Mucosa of stomach (tissue), 1 donor: ENCODE measurements around the gene PCOLCE2.

Experiments
- H3K27me3 ChIP-seq: one replicate; pipeline ENCODE4 v1.7.0; 2013; ENCODE audit warnings: mild to moderate bottlenecking, low read length; ENCODE audit not compliant: control insufficient read depth, insufficient read depth
- H3K36me3 ChIP-seq: one replicate; pipeline ENCODE4 v1.7.0; 2013; ENCODE audit warnings: low read length; ENCODE audit not compliant: control insufficient read depth, insufficient read depth
- H3K4me1 ChIP-seq: one replicate; pipeline ENCODE4 v1.7.0; 2013; ENCODE audit warnings: mild to moderate bottlenecking, low read length; ENCODE audit not compliant: control insufficient read depth, insufficient read depth
- H3K4me3 ChIP-seq: one replicate; pipeline ENCODE4 v1.7.0; 2013; ENCODE audit warnings: low read length
- H3K9ac ChIP-seq: one replicate; pipeline ENCODE4 v1.7.0; 2013; ENCODE audit warnings: mild to moderate bottlenecking, low read length, moderate library complexity
- H3K9me3 ChIP-seq: one replicate; pipeline ENCODE4 v1.7.0; 2013; ENCODE audit warnings: mild to moderate bottlenecking, low read length, moderate library complexity; ENCODE audit not compliant: control insufficient read depth
- donor health status: Pancreatic carcinoma.

PCOLCE2 gene

DNA sequence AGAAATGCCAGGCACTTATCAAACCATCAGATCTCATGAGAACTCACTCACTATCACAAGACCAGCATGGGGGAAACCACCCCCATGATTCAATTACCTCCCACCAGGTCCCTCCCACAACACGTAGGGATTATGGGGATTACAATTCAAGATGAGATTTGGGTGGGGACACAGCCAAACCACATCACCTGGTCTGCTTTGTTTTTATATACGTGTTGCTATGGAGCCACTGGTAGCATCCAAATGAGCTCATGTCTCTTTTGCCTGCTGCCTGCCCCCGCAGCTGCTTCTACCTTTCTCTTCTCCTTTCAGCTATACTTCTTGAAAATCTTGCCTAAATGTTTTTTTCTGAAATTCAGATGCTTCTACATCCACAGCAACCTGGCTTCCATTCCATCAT, 26.8 kb upstream of the PCOLCE2 start:
- Histone ChIP-seq H3K9ac (no peak overlapping the region), H3K4me3 (no peak overlapping the region), H3K36me3 (no peaks in the 10 kb centered on the region), H3K27me3 (no peaks in the 10 kb centered on the region), H3K9me3 (no peaks in the 10 kb centered on the region), H3K4me1 (no peaks in the 10 kb centered on the region)

- H3K9ac ChIP-seq, result no peak overlapping the region
- H3K9me3 ChIP-seq, result no peaks in the 10 kb centered on the region
- no peaks in the 10 kb centered on the region for H3K4me1 ChIP-seq
- H3K4me3 ChIP-seq, result no peak overlapping the region
- peaks cover under 1% of the 10 kb centered on the region for H3K27me3 ChIP-seq
- no peaks in the 10 kb centered on the region for H3K36me3 ChIP-seq
Measured at GRCh38 chr3:142914286-142914811, 25.5 kb upstream of the PCOLCE2 start.

- Histone ChIP-seq H3K36me3 (no peaks in the 10 kb centered on the region), H3K27me3 (peaks cover 5% of the 10 kb centered on the region), H3K4me3 (no peak overlapping the region), H3K9me3 (no peaks in the 10 kb centered on the region), H3K4me1 (no peaks in the 10 kb centered on the region), H3K9ac (no peak overlapping the region)
Measured at GRCh38 chr3:142913432-142913831, 24.5 kb upstream of the PCOLCE2 start.

GRCh38 chr3:142912402-142913172, 23.7 kb upstream of the PCOLCE2 start:
- H3K36me3 ChIP-seq, result no peaks in the 10 kb centered on the region
- no peaks in the 10 kb centered on the region for H3K4me1 ChIP-seq
- no peak overlapping the region for H3K4me3 ChIP-seq
- no peak overlapping the region for H3K9ac ChIP-seq
- H3K27me3 ChIP-seq, result peaks cover 5% of the 10 kb centered on the region
- H3K9me3 ChIP-seq, result no peaks in the 10 kb centered on the region

DNA sequence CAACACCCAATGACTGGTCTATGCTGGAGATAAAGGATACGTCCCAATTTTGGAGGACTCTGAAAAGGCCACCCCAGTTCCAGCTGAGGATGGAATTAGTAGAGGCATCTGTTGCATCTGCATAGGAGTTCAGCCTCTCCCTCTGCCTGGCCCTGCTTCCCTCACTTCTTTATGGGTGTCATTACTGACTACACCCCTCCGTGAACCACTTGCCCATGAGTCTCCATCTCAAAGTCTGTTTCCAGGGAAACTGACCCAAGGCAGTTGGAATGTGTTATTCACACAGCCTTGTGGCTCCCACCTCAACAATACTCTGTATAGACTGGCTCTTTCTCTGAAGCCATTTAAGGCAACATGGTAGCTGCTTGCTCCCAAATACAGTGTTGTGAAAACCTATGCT, 21.4 kb upstream of the PCOLCE2 start:
- H3K36me3 ChIP-seq, result no peaks in the 10 kb centered on the region
- no peaks in the 10 kb centered on the region for H3K9me3 ChIP-seq
- H3K9ac ChIP-seq, result no peak overlapping the region
- H3K27me3 ChIP-seq, result peaks cover 5% of the 10 kb centered on the region
- peaks cover 2% of the 10 kb centered on the region for H3K4me1 ChIP-seq
- H3K4me3 ChIP-seq, result no peak overlapping the region

- Histone ChIP-seq H3K9ac (no peak overlapping the region), H3K4me1 (peaks cover 10% of the 10 kb centered on the region), H3K27me3 (peaks cover 5% of the 10 kb centered on the region), H3K4me3 (no peak overlapping the region), H3K36me3 (no peaks in the 10 kb centered on the region), H3K9me3 (no peaks in the 10 kb centered on the region)
Measured at GRCh38 chr3:142909282-142909681, 20.4 kb upstream of the PCOLCE2 start.

DNA sequence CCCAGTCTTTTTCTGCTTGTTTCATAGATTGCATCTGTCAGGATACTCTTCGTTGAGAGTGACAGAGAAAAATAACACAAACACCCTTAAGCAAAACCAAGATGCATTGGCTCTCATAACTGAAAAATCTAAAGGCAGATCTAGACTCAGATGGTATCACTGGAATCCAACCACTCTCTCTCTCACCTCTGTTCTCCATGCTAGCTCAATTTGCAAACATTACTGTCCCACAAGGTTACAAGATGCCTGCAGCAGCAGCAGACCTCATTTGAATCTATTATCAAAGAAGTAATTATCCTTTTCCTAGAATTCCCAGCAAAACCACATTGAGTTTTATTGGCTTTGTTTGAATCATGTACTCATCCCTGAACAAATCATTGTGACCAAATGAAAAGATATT, 19.1 kb upstream of the PCOLCE2 start:
- peaks cover 16% of the 10 kb centered on the region for H3K4me1 ChIP-seq
- no peaks in the 10 kb centered on the region for H3K36me3 ChIP-seq

DNA sequence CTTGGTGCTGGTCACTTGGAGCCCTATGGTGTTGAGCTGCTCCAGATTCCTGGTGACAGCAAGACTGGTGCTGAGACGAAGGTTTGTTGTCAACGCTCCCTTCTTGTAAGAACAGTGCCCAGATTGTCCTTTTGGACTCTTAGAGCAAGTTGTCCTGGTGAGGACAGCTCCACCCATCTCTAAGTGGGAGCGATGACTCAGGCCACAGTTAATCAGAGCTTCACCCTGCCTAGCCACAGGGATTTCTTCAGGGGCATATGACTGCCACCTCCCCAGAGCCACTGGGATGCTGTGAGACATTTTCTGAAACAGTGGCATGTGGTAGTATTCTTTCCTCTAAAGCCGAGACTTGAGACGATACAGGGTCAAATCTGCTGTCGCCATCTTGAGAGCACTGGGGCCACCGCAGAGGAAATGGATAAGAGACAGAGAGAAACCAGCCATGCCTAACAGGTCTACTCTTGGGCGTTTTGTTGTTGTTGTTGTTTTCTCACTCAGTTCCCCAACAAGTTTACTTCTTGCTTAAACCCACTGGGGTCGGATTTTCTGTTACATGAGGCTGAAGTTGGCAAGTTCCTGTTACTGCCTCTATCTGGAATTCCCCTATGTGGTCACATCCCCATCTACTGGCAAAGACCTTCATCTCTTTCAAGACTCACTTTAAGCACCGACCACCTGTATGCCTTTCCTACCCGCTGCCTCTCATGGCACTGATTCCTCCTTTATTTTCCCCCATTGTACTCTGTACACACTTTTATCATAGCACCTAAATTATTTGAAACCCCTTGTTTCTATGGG, 16.0 kb upstream of the PCOLCE2 start:
- no peak overlapping the region for H3K4me3 ChIP-seq
- H3K36me3 ChIP-seq, result no peaks in the 10 kb centered on the region
- H3K27me3 ChIP-seq, result peaks cover 8% of the 10 kb centered on the region
- H3K4me1 ChIP-seq, result peaks cover 16% of the 10 kb centered on the region
- no peaks in the 10 kb centered on the region for H3K9me3 ChIP-seq
- peak overlapping the region; percentile 10 for H3K9ac ChIP-seq

More for the DNA sequence above, 19.1 kb upstream of the PCOLCE2 start:
- no peak overlapping the region for H3K9ac ChIP-seq
- no peak overlapping the region for H3K4me3 ChIP-seq
- no peaks in the 10 kb centered on the region for H3K9me3 ChIP-seq
- H3K27me3 ChIP-seq, result peaks cover 5% of the 10 kb centered on the region

- H3K27me3 ChIP-seq, result peaks cover 6% of the 10 kb centered on the region
- no peaks in the 10 kb centered on the region for H3K9me3 ChIP-seq
- no peaks in the 10 kb centered on the region for H3K36me3 ChIP-seq
- H3K4me1 ChIP-seq, result peaks cover 16% of the 10 kb centered on the region
- no peak overlapping the region for H3K9ac ChIP-seq
- H3K4me3 ChIP-seq, result no peak overlapping the region
Measured at GRCh38 chr3:142902356-142902755, 13.5 kb upstream of the PCOLCE2 start.

GRCh38 chr3:142898346-142899213, 9.7 kb upstream of the PCOLCE2 start:
- H3K4me1 ChIP-seq, result no peaks in the 10 kb centered on the region
- no peak overlapping the region for H3K4me3 ChIP-seq
- H3K36me3 ChIP-seq, result no peaks in the 10 kb centered on the region
- no peak overlapping the region for H3K9ac ChIP-seq
- H3K27me3 ChIP-seq, result peaks cover 6% of the 10 kb centered on the region
- no peaks in the 10 kb centered on the region for H3K9me3 ChIP-seq

- no peak overlapping the region for H3K9ac ChIP-seq
- H3K4me1 ChIP-seq, result no peaks in the 10 kb centered on the region
- H3K4me3 ChIP-seq, result no peak overlapping the region
- no peaks in the 10 kb centered on the region for H3K36me3 ChIP-seq
- H3K27me3 ChIP-seq, result peaks cover 6% of the 10 kb centered on the region
- H3K9me3 ChIP-seq, result no peaks in the 10 kb centered on the region
Measured at GRCh38 chr3:142897807-142898206, 8.9 kb upstream of the PCOLCE2 start.
